Right lobe of liver (tissue), 6 donors: ENCODE measurements around the gene KDM7A. TPM values are rescaled to one million over a fixed set of nuclear protein-coding genes. Genes with fewer than 3 reads are reported as not detected.
A peak's percentile ranks its signal among the peaks of the same experiment; 100 is the strongest.
"Not testable (repeated sequence)": the region's sequence is repeated elsewhere in the genome, so short reads cannot be mapped to it uniquely, and the experiment has no call there.

Experiments used
- ATAC-seq, 4 donors: fragments of 200-7000 bp; cut with Tn5 transposase; one replicate each; pipeline ENCODE4 v1.9.1; 2020; ENCODE audit warnings: mild to moderate bottlenecking in 4 of 4, moderate library complexity in 4 of 4
- DNase-seq, 3 donors: peaks; one replicate each; pipeline ENCODE4 v3.0.0-alpha.2; 2020
- H3K27ac ChIP-seq, 3 donors: fragments of 200-600 bp; one replicate each; pipeline ENCODE4 v1.8.0; 2022
- H3K27me3 ChIP-seq, 2 donors: fragments of 200-600 bp; one replicate each; pipeline ENCODE4 v1.8.0; 2022
- H3K36me3 ChIP-seq, 4 donors: fragments of 200-600 bp; sonication (generic) in 1 of 4; one replicate each; pipeline versions ENCODE4 v1.5.1 to v1.8.0; 2017 to 2022; ENCODE audit warnings: control low read depth in 1 of 4
- H3K4me1 ChIP-seq, 4 donors: fragments of 200-600 bp; sonication (generic) in 1 of 4; one replicate each; pipeline versions ENCODE4 v1.5.1 to v1.8.0; 2017 to 2022; ENCODE audit warnings: control low read depth in 1 of 4
- H3K4me3 ChIP-seq, 3 donors: fragments of 200-600 bp; one replicate each; pipeline ENCODE4 v1.8.0; 2022
- H3K9me3 ChIP-seq, 4 donors: fragments of 200-600 bp; sonication (generic) in 1 of 4; one replicate each; pipeline versions ENCODE4 v1.5.1 to v1.8.0; 2017 to 2022; ENCODE audit warnings: control low read depth in 1 of 4
- CTCF ChIP-seq, 4 donors: fragments of 200-600 bp in 3 of 4; fragments of 450-650 bp in 1 of 4; IDR thresholded peaks; one replicate each; pipeline versions ENCODE4 v1.5.1 to v1.8.0; 2016 to 2022; ENCODE audit warnings: antibody characterized with exemption in 4 of 4, mild to moderate bottlenecking in 2 of 4
- POLR2A ChIP-seq: fragments of 450-650 bp; IDR thresholded peaks from one replicate; pipeline ENCODE4 v1.6.1; 2017; ENCODE audit warnings: antibody characterized with exemption, mild to moderate bottlenecking
- WGBS: methylation state at CpG from one replicate; pipeline ENCODE4 v1.1.6; 2018; ENCODE audit warnings: low coverage, low lambda C conversion rate; ENCODE audit not compliant: insufficient coverage; ENCODE audit errors: missing lambda C conversion rate; 5-methylcytosine and 5-hydroxymethylcytosine counted together
- intact Hi-C, 2 donors: fragments of 100-400 bp; cut with DNase I; formaldehyde crosslinking; loops; one replicate each; pipeline versions ENCODE4 v1.11.2 to v1.14.1; 2022
- total RNA-seq, 6 experiments: library from RNA; depleted of rRNA in 2 of 6; stranded (reverse); fragments of >200 nt in 2 of 6; fragmentation: NEBNext Ultra II Directional in 3 of 6; extraction: Animal tissue kit (Norgen Biotek cat#: 25700) in 3 of 6; gene quantifications; one replicate each; pipeline versions ENCODE4 v1.1.0 to v1.2.4, GENCODE V29; 2016 to 2023
- donor health status: DM: no; HTN: yes; CAD: no.
- donor health status: DM: no; HTN: no; CAD: no.
- donor health status: DM: no; HTN: no; CAD: no.
- donor health status: DM: no; HTN: yes; CAD: no.
- donor health status: DM: no; HTN: yes; CAD: no.

The KDM7A gene
- total RNA-seq, 6 experiments from 2014 or later: 3.7 to 10.7 (median 6.8) TPM

GRCh38 chr7:140209866-140210609, 33.3 kb upstream of the KDM7A start:
- ATAC-seq: peak; percentile 52 to 86 (median 71)
- 83% methylated on average over 7 of the region's 17 CpGs for WGBS

DNA sequence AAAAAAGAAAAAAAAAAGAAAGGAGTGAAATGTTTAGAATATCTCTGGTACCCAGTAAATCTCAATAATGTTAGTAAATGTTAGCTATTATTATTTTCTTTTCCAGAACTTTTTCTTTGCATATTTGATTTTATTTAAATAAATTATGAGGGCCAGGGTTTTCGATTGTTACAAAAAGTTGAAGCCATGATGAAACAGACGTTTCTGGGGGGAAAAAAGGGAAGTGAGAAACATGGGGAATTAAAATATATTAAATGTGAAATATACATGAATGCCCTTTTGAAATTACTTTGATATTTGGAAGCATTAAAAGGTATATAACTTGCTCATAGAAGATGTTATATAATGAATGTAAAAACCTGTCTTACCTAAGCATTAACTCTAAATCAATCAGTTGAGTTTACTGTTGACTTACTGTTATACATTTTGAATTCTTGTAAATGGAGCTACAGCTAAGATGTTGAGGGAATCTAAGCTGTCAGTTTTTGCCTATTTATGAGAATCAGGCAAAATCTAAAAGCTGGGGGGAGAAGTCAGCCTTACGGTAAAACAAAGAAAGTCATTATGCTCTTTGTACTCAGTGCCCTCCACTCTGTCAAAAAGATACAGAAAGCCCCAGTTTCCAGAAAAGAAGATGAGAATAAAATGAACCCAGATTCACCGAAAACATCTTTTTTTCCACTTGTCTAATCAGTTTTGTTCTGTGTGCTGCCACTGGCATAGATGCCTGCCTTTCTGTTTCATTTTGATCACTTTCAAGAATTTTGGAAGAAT, 30.0 kb upstream of the KDM7A start:
- Histone ChIP-seq H3K4me1 (no peaks in the 10 kb centered on the region), H3K27me3 (no peaks in the 10 kb centered on the region), H3K9me3 (no peaks in the 10 kb centered on the region), H3K27ac (no peak overlapping the region), H3K4me3 (no peak overlapping the region), H3K36me3 (no peaks in the 10 kb centered on the region)
- DNase-seq (no peak), ATAC-seq (no peak)
- TF ChIP-seq POLR2A (no peak), CTCF (IDR thresholded peaks at IDR 0.05) (no peak)
- intact Hi-C loops: no loop called here
- 61% methylated on average over 4 of the region's 4 CpGs for WGBS

More at GRCh38 chr7:140209866-140210609, 33.3 kb upstream of the KDM7A start:
- no peak overlapping the region for H3K27ac ChIP-seq
- no peaks in the 10 kb centered on the region for H3K36me3 ChIP-seq
- H3K4me3 ChIP-seq: no peak overlapping the region
- intact Hi-C loops: no loop called here
- DNase-seq: peak in 2 of 3 donors; percentile 34 to 41
- H3K9me3 ChIP-seq: no peaks in the 10 kb centered on the region
- no peaks in the 10 kb centered on the region for H3K4me1 ChIP-seq
- no peaks in the 10 kb centered on the region for H3K27me3 ChIP-seq
- TF ChIP-seq CTCF (IDR thresholded peaks at IDR 0.05): no peak
- TF ChIP-seq POLR2A: no peak

GRCh38 chr7:140205600-140205999, 28.8 kb upstream of the KDM7A start:
- WGBS: 42% methylated on average over 4 of the region's 4 CpGs
- Histone ChIP-seq H3K4me1 (no peaks in the 10 kb centered on the region), H3K4me3 (no peak overlapping the region), H3K36me3 (no peaks in the 10 kb centered on the region), H3K9me3 (no peaks in the 10 kb centered on the region), H3K27me3 (no peaks in the 10 kb centered on the region), H3K27ac (no peak overlapping the region)
- DNase-seq (no peak), ATAC-seq (no peak)
- TF ChIP-seq CTCF (IDR thresholded peaks at IDR 0.05): no peak
- no peak for TF ChIP-seq POLR2A
- intact Hi-C loops: no loop called here

DNA sequence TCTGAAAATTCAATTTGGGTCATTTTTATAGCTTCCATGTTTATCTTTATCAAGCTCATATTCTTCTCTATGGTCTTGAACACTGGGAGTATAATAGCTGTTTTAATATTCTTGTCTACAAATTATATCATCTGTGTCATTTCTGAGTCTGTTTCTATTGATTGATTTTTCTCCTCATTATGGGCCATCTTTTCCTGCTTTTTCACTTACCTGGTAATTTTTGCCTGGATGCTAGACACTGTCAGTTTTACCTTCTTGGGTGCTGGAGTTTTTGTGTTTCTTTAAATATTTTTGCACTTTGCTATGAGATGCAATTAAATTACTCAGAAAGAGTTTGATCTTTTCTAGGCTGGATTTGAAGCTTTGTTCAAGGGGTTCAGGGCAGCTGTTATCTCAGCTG, 26.8 kb upstream of the KDM7A start:
- no peak for TF ChIP-seq CTCF (IDR thresholded peaks at IDR 0.05)
- no peaks in the 10 kb centered on the region for H3K36me3 ChIP-seq
- no peak for ATAC-seq
- H3K9me3 ChIP-seq: no peaks in the 10 kb centered on the region
- no peaks in the 10 kb centered on the region for H3K4me1 ChIP-seq
- intact Hi-C loops: no loop called here
- DNase-seq: no peak
- H3K4me3 ChIP-seq: no peak overlapping the region
- no peaks in the 10 kb centered on the region for H3K27me3 ChIP-seq
- no peak overlapping the region for H3K27ac ChIP-seq

- H3K27ac ChIP-seq, H3K4me3 ChIP-seq, H3K9me3 ChIP-seq, H3K4me1 ChIP-seq, H3K27me3 ChIP-seq, DNase-seq, intact Hi-C loops, H3K36me3 ChIP-seq, ATAC-seq: not testable (repeated sequence)
- 75% methylated on average over 3 of the region's 6 CpGs for WGBS
Observed at GRCh38 chr7:140202942-140203341, 26.2 kb upstream of the KDM7A start.
